DOHH2 (cell line): Measurements from ENCODE around the gene KIF26B.
"Not testable (repeated sequence)": the region's sequence is repeated elsewhere in the genome, so short reads cannot be mapped to it uniquely, and the experiment has no call there.

Experiments
- H3F3A ChIP-seq: fragments of 200-600 bp; sonication (generic), shearing (Covaris generic); 2 replicates; pipeline ENCODE4 v1.6.0; 2016; ENCODE audit warnings: antibody characterized with exemption, mild to moderate bottlenecking; ENCODE audit not compliant: control insufficient read depth, insufficient read depth
- H3K27ac ChIP-seq: fragments of 200-600 bp; sonication (generic); 2 replicates; pipeline ENCODE4 v1.5.1; 2014; ENCODE audit warnings: low read depth, mild to moderate bottlenecking, low read length, moderate library complexity
- H3K27me3 ChIP-seq: fragments of 200-600 bp; sonication (generic); 2 replicates; pipeline ENCODE4 v1.6.1; 2014; ENCODE audit warnings: mild to moderate bottlenecking, low read length, mixed read lengths; ENCODE audit not compliant: control insufficient read depth
- H3K36me3 ChIP-seq: fragments of 200-600 bp; sonication (generic); 2 replicates; pipeline ENCODE4 v1.6.1; 2014; ENCODE audit warnings: mild to moderate bottlenecking, low read length, moderate library complexity, mixed read lengths; ENCODE audit not compliant: control insufficient read depth
- H3K4me1 ChIP-seq: fragments of 200-600 bp; sonication (generic); 2 replicates; pipeline ENCODE4 v1.6.1; 2014; ENCODE audit warnings: mild to moderate bottlenecking, low read length, mixed read lengths; ENCODE audit not compliant: control insufficient read depth
- H3K4me2 ChIP-seq: fragments of 200-600 bp; sonication (generic); 2 replicates; pipeline ENCODE4 v1.6.0; 2014; ENCODE audit warnings: mild to moderate bottlenecking, low read length, moderate library complexity
- H3K4me3 ChIP-seq: fragments of 200-600 bp; sonication (generic); 2 replicates; pipeline ENCODE4 v1.5.1; 2014; ENCODE audit warnings: mild to moderate bottlenecking, low read length, mixed read lengths
- H3K79me2 ChIP-seq: fragments of 200-600 bp; sonication (generic); 2 replicates; pipeline ENCODE4 v1.6.1; 2014; ENCODE audit warnings: mild to moderate bottlenecking, low read length, mixed read lengths; ENCODE audit not compliant: control insufficient read depth
- H3K9me2 ChIP-seq: fragments of 200-600 bp; sonication (generic); replicated peaks from 2 replicates; pipeline ENCODE4 v1.6.1; 2014; ENCODE audit warnings: mild to moderate bottlenecking, low read length, mixed read lengths; ENCODE audit not compliant: control insufficient read depth
- H3K9me3 ChIP-seq: fragments of 200-600 bp; sonication (generic); 2 replicates; pipeline ENCODE4 v1.6.1; 2014; ENCODE audit warnings: antibody characterized with exemption, low read length, mixed read lengths; ENCODE audit not compliant: control insufficient read depth, insufficient read depth
- H4K20me1 ChIP-seq: fragments of 200-600 bp; sonication (generic); 2 replicates; pipeline ENCODE4 v1.6.0; 2014; ENCODE audit warnings: low read depth, mild to moderate bottlenecking, antibody characterized with exemption, low read length, moderate library complexity; ENCODE audit not compliant: control insufficient read depth, insufficient read depth
- EZH2phosphoT487 ChIP-seq: fragments of 200-600 bp; sonication (generic); IDR thresholded peaks from 2 replicates; pipeline ENCODE4 v1.6.1; 2017; ENCODE audit warnings: borderline replicate concordance, mild to moderate bottlenecking, antibody characterized with exemption, low read length, moderate library complexity, mixed read lengths
- TF ChIP-seq, protein P1 (sequence below): fragments of 200-600 bp; sonication (generic); IDR thresholded peaks from one replicate; pipeline ENCODE4 v1.5.1; 2014; ENCODE audit warnings: antibody characterized with exemption, mild to moderate bottlenecking, low read depth, low read length; ENCODE audit not compliant: poor library complexity, severe bottlenecking

Gene KIF26B

DNA sequence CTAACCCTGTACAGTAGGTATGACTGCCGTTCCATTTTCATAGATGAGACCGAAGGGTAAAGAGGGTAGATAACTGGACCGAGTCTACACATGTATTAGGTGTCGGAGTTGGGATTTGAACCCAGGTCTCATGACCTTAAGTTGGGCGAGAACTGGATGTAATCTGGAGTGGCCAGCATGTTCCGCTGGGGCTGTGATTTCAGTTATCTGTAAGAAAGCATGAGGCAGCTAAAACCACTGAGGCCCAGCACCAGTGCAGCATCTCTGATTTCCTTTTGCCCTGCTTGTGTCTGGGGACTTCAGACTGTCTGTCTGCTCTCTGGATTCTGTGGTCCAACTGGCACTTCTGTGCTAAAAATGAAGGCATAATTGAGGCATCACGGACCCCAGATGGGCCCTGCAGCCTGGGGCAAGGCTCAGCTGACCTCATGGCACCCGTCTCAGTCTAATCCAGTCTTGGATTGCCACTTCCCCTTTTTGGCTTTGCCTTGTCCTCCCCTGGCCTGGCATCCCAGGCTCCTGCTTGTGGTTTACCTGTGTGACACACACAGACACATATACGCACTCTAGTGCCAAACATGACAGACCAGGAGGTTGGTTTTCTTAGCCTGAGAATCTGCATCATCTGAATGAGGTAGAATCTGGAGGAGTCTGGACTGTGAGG, 180.2 kb downstream of the KIF26B start:
- Histone ChIP-seq H3K4me2 (no peak overlapping the region), H3K79me2 (no peaks in the 10 kb centered on the region), H3K4me1 (no peaks in the 10 kb centered on the region), H3K27ac (no peak overlapping the region), H3K9me3 (no peaks in the 10 kb centered on the region), H4K20me1 (no peaks in the 10 kb centered on the region), H3K36me3 (no peaks in the 10 kb centered on the region), H3K4me3 (no peak overlapping the region), H3F3A (no peaks in the 10 kb centered on the region), H3K9me2 (no peaks in the 10 kb centered on the region), H3K27me3 (no peaks in the 10 kb centered on the region)
- TF ChIP-seq EZH2phosphoT487 = no peak
- TF ChIP-seq, protein P1, sequence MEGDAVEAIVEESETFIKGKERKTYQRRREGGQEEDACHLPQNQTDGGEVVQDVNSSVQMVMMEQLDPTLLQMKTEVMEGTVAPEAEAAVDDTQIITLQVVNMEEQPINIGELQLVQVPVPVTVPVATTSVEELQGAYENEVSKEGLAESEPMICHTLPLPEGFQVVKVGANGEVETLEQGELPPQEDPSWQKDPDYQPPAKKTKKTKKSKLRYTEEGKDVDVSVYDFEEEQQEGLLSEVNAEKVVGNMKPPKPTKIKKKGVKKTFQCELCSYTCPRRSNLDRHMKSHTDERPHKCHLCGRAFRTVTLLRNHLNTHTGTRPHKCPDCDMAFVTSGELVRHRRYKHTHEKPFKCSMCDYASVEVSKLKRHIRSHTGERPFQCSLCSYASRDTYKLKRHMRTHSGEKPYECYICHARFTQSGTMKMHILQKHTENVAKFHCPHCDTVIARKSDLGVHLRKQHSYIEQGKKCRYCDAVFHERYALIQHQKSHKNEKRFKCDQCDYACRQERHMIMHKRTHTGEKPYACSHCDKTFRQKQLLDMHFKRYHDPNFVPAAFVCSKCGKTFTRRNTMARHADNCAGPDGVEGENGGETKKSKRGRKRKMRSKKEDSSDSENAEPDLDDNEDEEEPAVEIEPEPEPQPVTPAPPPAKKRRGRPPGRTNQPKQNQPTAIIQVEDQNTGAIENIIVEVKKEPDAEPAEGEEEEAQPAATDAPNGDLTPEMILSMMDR = no peak

DNA sequence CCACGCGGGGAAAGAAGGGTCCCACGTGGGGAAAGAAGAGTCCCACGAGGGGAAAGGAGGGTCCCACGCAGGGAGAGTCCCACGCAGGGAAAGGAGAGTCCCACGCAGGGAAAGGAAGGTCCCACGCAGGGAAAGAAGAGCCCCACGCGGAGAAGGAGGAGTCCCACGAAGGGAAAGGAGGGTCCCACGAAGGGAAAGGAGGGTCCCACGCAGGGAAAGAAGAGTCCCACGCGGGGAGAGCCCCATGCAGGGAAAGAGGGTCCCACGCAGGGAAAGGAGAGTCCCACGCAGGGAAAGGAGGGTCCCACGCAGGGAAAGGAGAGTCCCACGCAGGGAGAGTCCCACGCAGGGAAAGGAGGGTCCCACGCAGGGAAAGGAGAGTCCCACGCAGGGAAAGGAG, 180.9 kb downstream of the KIF26B start:
- not testable (repeated sequence) for H3K27ac ChIP-seq, H3K27me3 ChIP-seq, H3F3A ChIP-seq, H4K20me1 ChIP-seq, H3K4me1 ChIP-seq, H3K9me3 ChIP-seq, H3K36me3 ChIP-seq, H3K4me3 ChIP-seq, H3K4me2 ChIP-seq, H3K9me2 ChIP-seq, H3K79me2 ChIP-seq

DNA sequence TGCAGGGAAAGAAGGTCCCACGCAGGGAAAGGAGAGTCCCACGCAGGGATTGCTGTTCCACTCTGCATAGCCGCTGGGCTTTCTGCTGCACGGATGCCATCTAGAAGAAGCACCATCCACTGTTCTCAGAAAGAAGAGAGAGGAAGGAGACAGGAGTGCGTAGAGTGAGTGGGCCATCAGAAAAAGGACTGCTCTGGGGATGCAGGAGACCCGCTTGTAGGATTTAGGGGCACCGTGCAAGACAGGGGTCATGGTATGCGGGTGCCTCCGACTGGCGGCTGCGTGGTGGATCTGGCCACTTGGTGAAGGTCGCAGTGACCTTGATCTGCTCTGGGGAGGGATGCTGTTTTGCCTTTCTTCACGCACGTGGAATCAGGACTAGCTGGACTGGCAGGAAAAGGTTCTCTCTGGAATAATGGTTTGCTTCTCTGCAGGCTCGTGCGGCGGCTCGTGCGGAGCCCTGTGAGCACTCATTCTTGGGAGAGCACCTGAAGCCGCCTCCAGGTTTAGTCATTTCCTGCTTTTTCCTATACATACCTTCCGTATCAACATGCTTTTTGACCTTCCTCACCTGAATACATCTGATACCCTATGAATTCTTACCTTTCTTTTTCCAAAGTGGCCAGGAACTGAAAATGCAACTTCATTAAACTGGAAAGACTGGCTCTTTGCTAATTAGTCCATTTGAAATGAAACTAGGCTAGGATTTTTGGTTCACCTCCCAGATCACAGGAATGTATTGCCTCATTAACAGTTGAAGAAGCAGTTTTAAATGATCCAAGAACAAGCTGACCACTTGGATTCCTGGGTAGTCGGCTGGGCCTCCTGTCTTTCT, 181.6 kb downstream of the KIF26B start:
- Histone ChIP-seq H3K9me2 (no peaks in the 10 kb centered on the region), H3K79me2 (no peaks in the 10 kb centered on the region), H3K27me3 (no peaks in the 10 kb centered on the region), H4K20me1 (no peaks in the 10 kb centered on the region), H3F3A (no peaks in the 10 kb centered on the region), H3K27ac (no peak overlapping the region), H3K4me1 (no peaks in the 10 kb centered on the region), H3K9me3 (no peaks in the 10 kb centered on the region), H3K36me3 (no peaks in the 10 kb centered on the region), H3K4me3 (no peak overlapping the region), H3K4me2 (no peak overlapping the region)
- TF ChIP-seq EZH2phosphoT487 = no peak
- TF ChIP-seq, protein P1 = no peak

DNA sequence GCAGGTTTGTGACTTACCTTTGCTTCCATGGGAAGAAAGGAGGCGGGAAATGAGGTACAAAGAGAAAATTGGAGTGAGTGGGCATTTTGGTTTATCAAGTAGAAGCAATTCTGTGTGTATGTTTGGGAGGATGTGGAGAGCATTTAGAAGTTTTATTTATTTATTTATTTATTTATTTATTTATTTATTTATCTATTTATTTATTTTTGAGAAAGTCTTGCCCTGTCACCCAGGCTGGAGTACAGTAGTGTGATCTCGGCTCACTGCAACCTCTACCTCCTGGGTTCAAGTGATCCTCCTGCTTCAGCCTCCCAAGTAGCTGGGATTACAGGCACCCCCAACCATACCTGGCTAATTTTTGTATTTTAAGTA, 182.2 kb downstream of the KIF26B start:
- not testable (repeated sequence) for H3K27ac ChIP-seq, H4K20me1 ChIP-seq, H3K4me2 ChIP-seq, H3K36me3 ChIP-seq, H3K9me2 ChIP-seq, H3F3A ChIP-seq, H3K4me1 ChIP-seq, H3K9me3 ChIP-seq, H3K79me2 ChIP-seq, H3K27me3 ChIP-seq, H3K4me3 ChIP-seq
